Hepatocyte (in vitro differentiated cells): Measurements from ENCODE around the gene FOXF1.

Experiments used
- CTCF ChIP-seq: fragments of 200-600 bp; sonication (generic); IDR thresholded peaks from 2 replicates; pipeline ENCODE4 v1.5.1; 2016; ENCODE audit warnings: antibody characterized with exemption, mild to moderate bottlenecking; ENCODE audit not compliant: poor library complexity
- EZH2 ChIP-seq: fragments of 200-600 bp; sonication (generic); IDR thresholded peaks from 2 replicates; pipeline ENCODE4 v1.6.1; 2016; ENCODE audit warnings: antibody characterized with exemption, mild to moderate bottlenecking, borderline replicate concordance
- EZH2phosphoT487 ChIP-seq: fragments of 200-600 bp; sonication (generic); IDR thresholded peaks from one replicate; pipeline ENCODE4 v1.6.1; 2018; ENCODE audit warnings: antibody characterized with exemption, mild to moderate bottlenecking, low read depth, moderate library complexity; ENCODE audit not compliant: unreplicated experiment, severe bottlenecking

- TF ChIP-seq CTCF, result no peak
- TF ChIP-seq EZH2phosphoT487, result no peak
- no peak for TF ChIP-seq EZH2
These were observed 38.4 kb upstream of the FOXF1 start for GRCh38 chr16:86471896-86472295.
